Erythroblast (primary cell): Measurements from ENCODE around the gene CYSLTR2.

ENCODE experiments used
- GATA1 ChIP-seq: IDR thresholded peaks from 2 replicates; pipeline ENCODE4 v1.6.1; 2011; ENCODE audit warnings: low read depth, mild to moderate bottlenecking, control low read depth, low read length, moderate library complexity
- POLR2A ChIP-seq: IDR thresholded peaks from 2 replicates; pipeline ENCODE4 v1.6.1; 2011; ENCODE audit warnings: mild to moderate bottlenecking, low read length

GRCh38 chr13:48741377-48741776 lies 87.6 kb downstream of the CYSLTR2 start:
- TF ChIP-seq POLR2A (no peak), GATA1 (no peak)
